HepG2 (cell line): ENCODE data around the gene PPP1R13B. TPM values are rescaled to one million over a fixed set of nuclear protein-coding genes. Genes with fewer than 3 reads are reported as not detected.
A peak's percentile ranks its signal among the peaks of the same experiment; 100 is the strongest.

Experiments
- ATF2 ChIP-seq: sonication (generic); formaldehyde crosslinking; IDR thresholded peaks from 2 replicates; pipeline ENCODE4 v1.4.0; 2020; ENCODE audit warnings: missing genetic modification reagents
- EEA1 ChIP-seq: sonication (generic); formaldehyde crosslinking; IDR thresholded peaks from 2 replicates; pipeline ENCODE4 v1.5.1; 2020; ENCODE audit warnings: mild to moderate bottlenecking, missing genetic modification reagents, borderline replicate concordance
- ETV5 ChIP-seq: IDR thresholded peaks from 2 replicates; pipeline ENCODE4 v1.6.1; 2018; ENCODE audit warnings: missing biosample characterization, missing genetic modification reagents, inconsistent platforms, borderline replicate concordance
- GABPB1 ChIP-seq: IDR thresholded peaks from 2 replicates; pipeline ENCODE4 v1.6.1; 2016; ENCODE audit warnings: mild to moderate bottlenecking, missing genetic modification reagents, moderate library complexity, missing compliant biosample characterization
- HDAC2 ChIP-seq: sonication (generic); formaldehyde crosslinking; IDR thresholded peaks from 2 replicates; pipeline ENCODE4 v1.4.0; 2020; ENCODE audit warnings: missing genetic modification reagents
- HNF4A ChIP-seq: sonication (generic); formaldehyde crosslinking; IDR thresholded peaks from 2 replicates; pipeline ENCODE4 v1.4.0; 2020; ENCODE audit warnings: missing genetic modification reagents
- HNRNPLL ChIP-seq: fragments of 200-400 bp; formaldehyde crosslinking; IDR thresholded peaks from 2 replicates; pipeline ENCODE4 v1.6.1; 2017; ENCODE audit warnings: mild to moderate bottlenecking, low read depth, low read length; ENCODE audit not compliant: poor library complexity, severe bottlenecking
- HOXA5 ChIP-seq: sonication (generic); formaldehyde crosslinking; IDR thresholded peaks from 2 replicates; pipeline ENCODE4 v1.4.0; 2020; ENCODE audit warnings: missing genetic modification reagents
- KDM3A ChIP-seq: IDR thresholded peaks from 2 replicates; pipeline ENCODE4 v1.6.1; 2018; ENCODE audit warnings: low read depth, missing compliant biosample characterization
- KLF11 ChIP-seq: IDR thresholded peaks from 2 replicates; pipeline ENCODE4 v1.6.1; 2016; ENCODE audit warnings: missing compliant biosample characterization
- MAF1 ChIP-seq: sonication (generic); formaldehyde crosslinking; IDR thresholded peaks from 2 replicates; pipeline ENCODE4 v1.5.0; 2020; ENCODE audit warnings: missing genetic modification reagents, borderline replicate concordance
- POGZ ChIP-seq: sonication (generic); formaldehyde crosslinking; IDR thresholded peaks from 2 replicates; pipeline ENCODE4 v1.4.0; 2020; ENCODE audit warnings: mild to moderate bottlenecking, missing genetic modification reagents
- RFXAP ChIP-seq: sonication (generic); formaldehyde crosslinking; IDR thresholded peaks from 2 replicates; pipeline ENCODE4 v1.4.0; 2020; ENCODE audit warnings: missing genetic modification reagents, borderline replicate concordance
- SNAI1 ChIP-seq: sonication (generic); formaldehyde crosslinking; IDR thresholded peaks from 2 replicates; pipeline ENCODE4 v1.5.0; 2020; ENCODE audit warnings: mild to moderate bottlenecking, missing genetic modification reagents, borderline replicate concordance
- SRSF1 ChIP-seq: fragments of 200-400 bp; formaldehyde crosslinking; optimal IDR thresholded peaks from 2 replicates; pipeline ENCODE3; 2017; ENCODE audit warnings: mild to moderate bottlenecking, low read depth, low read length, moderate library complexity
- ZBTB20 ChIP-seq: sonication (generic); formaldehyde crosslinking; IDR thresholded peaks from 2 replicates; pipeline ENCODE4 v1.8.1; 2023; ENCODE audit warnings: missing genetic modification reagents, low read depth, mild to moderate bottlenecking, borderline replicate concordance
- ZNF142 ChIP-seq: sonication (generic); formaldehyde crosslinking; IDR thresholded peaks from 2 replicates; pipeline ENCODE4 v1.4.0; 2020; ENCODE audit warnings: missing genetic modification reagents
- ZNF441 ChIP-seq: sonication (generic); formaldehyde crosslinking; IDR thresholded peaks from 2 replicates; pipeline ENCODE4 v1.7.0; 2021; ENCODE audit warnings: missing genetic modification reagents, borderline replicate concordance
- ZNF451 ChIP-seq: sonication (generic); formaldehyde crosslinking; IDR thresholded peaks from 2 replicates; pipeline ENCODE4 v1.5.0; 2020; ENCODE audit warnings: mild to moderate bottlenecking, missing genetic modification reagents
- polyA plus RNA-seq, 8 experiments: library from polyadenylated mRNA; depleted of rRNA in 3 of 8; stranded (reverse) in 7 of 8; unstranded in 1 of 8; fragments of >200 nt; fragmentation: Illumina TruSeq in 4 of 8; extraction: Trizol in 4 of 8; gene quantifications; 2 replicates each; pipeline versions ENCODE4 v1.2.1 to v1.2.3, GENCODE V29; 2011 to 2016; ENCODE audit warnings: low read depth in 4 of 8, missing spikeins in 1 of 8, mixed read lengths in 1 of 8; ENCODE audit not compliant: insufficient read depth in 1 of 8
- total RNA-seq, 5 experiments: library from RNA; depleted of rRNA; stranded (reverse); fragments of >200 nt; fragmentation: Illumina TruSeq; extraction: Trizol; gene quantifications; 2 replicates each; pipeline ENCODE4 v1.2.3, GENCODE V29; 2016; ENCODE audit warnings: low read depth in 1 of 5

PPP1R13B gene
- total and polyA plus RNA-seq, 2 of the 13 experiments (the other 11 are each of a cell fraction or from before 2014, with no cell fraction given), result 4.6 to 9.4 TPM

DNA sequence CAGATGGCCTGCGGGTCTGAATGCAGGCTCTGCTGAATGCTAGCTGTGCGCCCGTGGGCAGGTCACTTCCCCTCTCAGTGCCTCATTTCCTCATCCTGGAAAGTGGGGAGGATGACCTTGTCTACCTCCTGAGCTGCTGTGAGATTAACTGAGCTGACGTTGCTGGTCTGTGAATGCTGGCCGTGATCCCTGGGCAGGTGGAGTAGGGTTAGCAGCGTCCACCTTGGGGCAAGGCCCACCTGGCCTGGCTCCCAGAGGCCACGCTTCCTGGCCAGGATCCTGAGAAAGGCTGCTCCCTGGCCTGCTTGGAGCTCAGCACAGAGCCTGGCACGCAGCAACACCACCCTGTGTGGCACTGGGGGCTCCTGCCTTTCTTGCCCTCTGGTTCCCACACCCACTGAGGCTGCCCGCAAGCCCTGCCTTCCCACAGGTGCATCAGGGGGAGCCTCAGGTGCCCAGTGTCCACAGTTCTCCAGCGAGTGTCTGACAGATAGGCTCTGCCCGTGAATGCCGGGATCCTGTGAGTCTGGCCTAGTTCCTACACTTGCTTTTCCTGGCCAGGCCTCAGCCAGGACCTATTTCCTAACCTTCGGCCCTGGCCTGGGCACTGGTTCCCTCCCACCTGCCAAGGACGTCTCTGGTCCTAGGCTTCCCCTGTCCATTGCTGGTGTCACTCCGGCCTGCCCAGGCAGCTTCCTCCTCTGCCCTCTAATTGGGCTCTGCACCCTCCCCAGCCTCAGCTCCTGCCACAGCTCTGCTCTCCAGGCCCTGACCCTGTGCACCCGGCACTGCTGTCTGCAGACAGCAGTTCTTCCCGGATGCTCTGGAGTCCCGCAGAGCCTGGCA, 43.7 kb upstream of the PPP1R13B start (continued):
- 0 out of 2 replicates have a peak, but pooled peaks have one; percentile 37 for TF ChIP-seq ZNF142 (CRISPR knock-in tag)
- TF ChIP-seq MAF1 (CRISPR knock-in tag), result peak; percentile 46; the same call in 1 of the 2 replicates
- TF ChIP-seq ZNF451 (CRISPR knock-in tag), result no peak; the same call in 1 of the 2 replicates
- TF ChIP-seq HOXA5, result peak; percentile 64; the same call in 1 of the 2 replicates
- TF ChIP-seq ZBTB20 (CRISPR knock-in tag), result 0 out of 2 replicates have a peak, but pooled peaks have one; percentile 21
- TF ChIP-seq RFXAP (CRISPR knock-in tag), result 0 out of 2 replicates have a peak, but pooled peaks have one; percentile 53
- TF ChIP-seq KDM3A (CRISPR knock-in tag), result peak; percentile 11; the same call in 1 of the 2 replicates
- TF ChIP-seq HNF4A (CRISPR knock-in tag), result peak; percentile 34
- peak; percentile 17 for TF ChIP-seq HNRNPLL
- TF ChIP-seq HDAC2 (CRISPR knock-in tag), result peak; percentile 38; the same call in 1 of the 2 replicates
- TF ChIP-seq SNAI1 (CRISPR knock-in tag), result peak; percentile 82; the same call in 1 of the 2 replicates
- no peak for TF ChIP-seq KLF11 (CRISPR knock-in tag)
- TF ChIP-seq EEA1, result 0 out of 2 replicates have a peak, but pooled peaks have one; percentile 12
- TF ChIP-seq GABPB1 (CRISPR knock-in tag), result peak; percentile 23; the same call in 1 of the 2 replicates
- 0 out of 2 replicates have a peak, but pooled peaks have one; percentile 26 for TF ChIP-seq ZNF441 (CRISPR knock-in tag)
- no peak for TF ChIP-seq ATF2 (CRISPR knock-in tag)
- peak; percentile 36; the same call in 1 of the 2 replicates for TF ChIP-seq ETV5
- TF ChIP-seq SRSF1, result peak; percentile 63
- peak; percentile 56; the same call in 1 of the 2 replicates for TF ChIP-seq POGZ (CRISPR knock-in tag)
